SK-N-SH (cell line): ENCODE data around the gene SLC35G6. TPM values are rescaled to one million over a fixed set of nuclear protein-coding genes. Genes with fewer than 3 reads are reported as not detected.

ENCODE experiments used
- CTCF ChIA-PET: fragments of 300-600, 350-600 bp; formaldehyde crosslinking; extraction: SDS; loops from one replicate; lab custom pipeline; 2021; lab: Yijun Ruan, JAX
- POLR2A ChIA-PET: fragments of 350-600 bp; sonication (Branson Sonifier 250); formaldehyde crosslinking; extraction: SDS; loops from one replicate; lab custom pipeline; 2020; ENCODE audit warnings: antibody characterized with exemption, inconsistent platforms; lab: Yijun Ruan, JAX
- DNase-seq: peaks from one replicate; pipeline ENCODE4 v3.0.0; 2012
- H2AFZ ChIP-seq: fragments of 200-600 bp; sonication (generic); 2 replicates; pipeline ENCODE4 v1.8.1; 2016; ENCODE audit warnings: antibody characterized with exemption, mild to moderate bottlenecking, low read depth
- H3F3A ChIP-seq: fragments of 200-600 bp; sonication (generic); replicated peaks from 2 replicates; pipeline ENCODE3; 2016; ENCODE audit warnings: antibody characterized with exemption, mild to moderate bottlenecking; ENCODE audit not compliant: insufficient read depth
- H3K27ac ChIP-seq, 2 experiments: fragments of 200-500 bp in 1 of 2; fragments of 200-600 bp in 1 of 2; sonication (Bioruptor generic) in 1 of 2; sonication (generic), shearing (Covaris generic) in 1 of 2; 2 replicates each; pipeline versions ENCODE4 v1.5.1 to v1.6.1; 2014 to 2016; ENCODE audit warnings: low read depth in 2 of 2, inconsistent platforms in 1 of 2, low read length in 1 of 2, mild to moderate bottlenecking in 1 of 2, mixed read lengths in 1 of 2
- H3K27me3 ChIP-seq: fragments of 200-600 bp; sonication (generic), shearing (Covaris generic); 2 replicates; pipeline ENCODE4 v1.6.1; 2016; ENCODE audit warnings: mixed run types; ENCODE audit not compliant: insufficient read depth
- H3K36me3 ChIP-seq, 2 experiments: fragments of 200-500 bp in 1 of 2; fragments of 200-600 bp in 1 of 2; sonication (Bioruptor generic) in 1 of 2; sonication (generic) in 1 of 2; replicated peaks in 1 of 2; 2 replicates each; pipeline versions ENCODE3 to v1.5.1; 2014 to 2016; ENCODE audit warnings: low read length in 1 of 2, mild to moderate bottlenecking in 1 of 2; ENCODE audit not compliant: insufficient read depth in 2 of 2, control insufficient read depth in 1 of 2
- H3K4me1 ChIP-seq, 2 experiments: fragments of 200-500 bp in 1 of 2; fragments of 200-600 bp in 1 of 2; sonication (Bioruptor generic) in 1 of 2; sonication (generic), shearing (Covaris generic) in 1 of 2; 2 replicates each; pipeline versions ENCODE4 v1.5.1 to v1.6.1; 2014 to 2016; ENCODE audit warnings: low read depth in 1 of 2, low read length in 1 of 2, mixed run types in 1 of 2; ENCODE audit not compliant: insufficient read depth in 2 of 2, control insufficient read depth in 1 of 2
- H3K4me2 ChIP-seq: fragments of 200-600 bp; sonication (generic), shearing (Covaris generic); 2 replicates; pipeline ENCODE4 v1.6.1; 2017; ENCODE audit warnings: mixed run types
- H3K4me3 ChIP-seq, 2 experiments: fragments of 200-500 bp in 1 of 2; fragments of 200-600 bp in 1 of 2; sonication (Bioruptor generic) in 1 of 2; sonication (generic), shearing (Covaris generic) in 1 of 2; 2 replicates each; pipeline versions ENCODE4 v1.5.1 to v1.8.1; 2014 to 2016; ENCODE audit warnings: low read depth in 2 of 2, inconsistent platforms in 1 of 2, low read length in 1 of 2, mild to moderate bottlenecking in 1 of 2, mixed read lengths in 1 of 2, moderate library complexity in 1 of 2
- H3K79me2 ChIP-seq: fragments of 200-600 bp; sonication (generic); 2 replicates; pipeline ENCODE4 v1.8.1; 2017; ENCODE audit warnings: mild to moderate bottlenecking; ENCODE audit not compliant: insufficient read depth
- H3K9ac ChIP-seq: fragments of 200-600 bp; sonication (generic); 2 replicates; pipeline ENCODE4 v1.6.1; 2017; ENCODE audit warnings: mixed run types
- H3K9me2 ChIP-seq: fragments of 200-600 bp; sonication (generic); 2 replicates; pipeline ENCODE4 v1.6.1; 2017; ENCODE audit warnings: mixed run types
- H3K9me3 ChIP-seq: fragments of 200-600 bp; sonication (generic); 2 replicates; pipeline ENCODE4 v1.6.1; 2017; ENCODE audit warnings: mixed run types, mild to moderate bottlenecking, moderate library complexity
- H4K20me1 ChIP-seq: fragments of 200-600 bp; sonication (generic); 2 replicates; pipeline ENCODE4 v1.6.1; 2017; ENCODE audit warnings: mild to moderate bottlenecking, mixed run types; ENCODE audit not compliant: insufficient read depth
- FOSL2 ChIP-seq: IDR thresholded peaks from 2 replicates; pipeline ENCODE4 v1.4.0; 2012; ENCODE audit warnings: low read depth, mild to moderate bottlenecking, moderate library complexity, borderline replicate concordance
- FOXJ3 ChIP-seq: sonication (generic); formaldehyde crosslinking; IDR thresholded peaks from 2 replicates; pipeline ENCODE4 v1.5.1; 2020; ENCODE audit warnings: mild to moderate bottlenecking, missing genetic modification reagents
- MEF2A ChIP-seq: IDR thresholded peaks from 2 replicates; pipeline ENCODE4 v1.4.0; 2012; ENCODE audit warnings: low read depth, borderline replicate concordance
- NRF1 ChIP-seq: IDR thresholded peaks from 2 replicates; pipeline ENCODE4 v1.6.1; 2012; ENCODE audit warnings: low read depth, mild to moderate bottlenecking, low read length
- POLR2AphosphoS5 ChIP-seq: IDR thresholded peaks from 2 replicates; pipeline ENCODE4 v1.6.1; 2012; ENCODE audit warnings: low read depth, low read length
- RCOR1 ChIP-seq: fragments of 150-350 bp; IDR thresholded peaks from 2 replicates; pipeline ENCODE4 v1.6.1; 2017; ENCODE audit warnings: antibody characterized with exemption, low read length
- RXRA ChIP-seq: IDR thresholded peaks from 2 replicates; pipeline ENCODE4 v1.4.0; 2012; ENCODE audit warnings: low read depth, mild to moderate bottlenecking, borderline replicate concordance
- SIN3A ChIP-seq: IDR thresholded peaks from 2 replicates; pipeline ENCODE4 v1.6.1; 2012; ENCODE audit warnings: low read depth, mild to moderate bottlenecking, low read length, moderate library complexity, borderline replicate concordance
- SMC3 ChIP-seq: IDR thresholded peaks from 2 replicates; pipeline ENCODE4 v1.6.1; 2012; ENCODE audit warnings: low read depth, low read length, improper control_type of control experiment
- TEAD4 ChIP-seq: IDR thresholded peaks from 2 replicates; pipeline ENCODE4 v1.4.0; 2012; ENCODE audit warnings: mild to moderate bottlenecking, borderline replicate concordance; ENCODE audit not compliant: insufficient read depth
- USF1 ChIP-seq: IDR thresholded peaks from 2 replicates; pipeline ENCODE4 v1.4.0; 2012; ENCODE audit warnings: low read depth, borderline replicate concordance
- WGBS: methylation state at CpG from one replicate; pipeline ENCODE4 v1.1.6; 2017; ENCODE audit warnings: low lambda C conversion rate; 5-methylcytosine and 5-hydroxymethylcytosine counted together
- polyA plus RNA-seq, 3 experiments: library from polyadenylated mRNA; depleted of rRNA; stranded (reverse); fragments of >200 nt; gene quantifications; 2 replicates each; pipeline ENCODE4 v1.2.3, GENCODE V29; 2012
- TF ChIP-seq, protein P1 (sequence below): fragments of 150-350 bp; IDR thresholded peaks from 2 replicates; pipeline ENCODE4 v1.6.1; 2016; ENCODE audit warnings: mild to moderate bottlenecking, low read depth, low read length
- TF ChIP-seq, protein P2 (sequence below): IDR thresholded peaks from 2 replicates; pipeline ENCODE4 v1.4.0; 2012; ENCODE audit warnings: low read depth, borderline replicate concordance
- TF ChIP-seq, protein P3 (sequence below): IDR thresholded peaks from 2 replicates; pipeline ENCODE4 v1.4.0; 2012; ENCODE audit warnings: low read depth
- TF ChIP-seq, protein P4 (sequence below): fragments of 200-600 bp; sonication (generic); IDR thresholded peaks from 2 replicates; pipeline ENCODE4 v1.6.1; 2017; ENCODE audit warnings: antibody characterized with exemption, mild to moderate bottlenecking, moderate library complexity

Gene SLC35G6
- polyA plus RNA-seq, 1 of the 3 experiments (the other 2 are of a cell fraction) = not detected

- CTCF ChIA-PET = interaction anchor here (1.1 to 1.3 kb wide), 2 partner anchors 98 to 107 kb away, joined by 3 read pairs; no protein-coding TSS in a partner anchor
Observed at GRCh38 chr17:7462474-7463371, 18.5 kb upstream of the SLC35G6 start.

GRCh38 chr17:7463372-7463846 is 17.8 kb upstream of the SLC35G6 start:
- no peak overlapping the region for H3K4me2 ChIP-seq
- no peak for DNase-seq
- 98% methylated on average over 14 of the region's 14 CpGs for WGBS

More at GRCh38 chr17:7462474-7463371, 18.5 kb upstream of the SLC35G6 start:
- no peak for DNase-seq
- H3K4me2 ChIP-seq = no peak overlapping the region
- 97% methylated on average over 23 of the region's 44 CpGs for WGBS
- H3K36me3 ChIP-seq = peaks cover 4 to 33% of the 10 kb centered on the region in 2 experiments
- 0 out of 2 replicates have a peak, but pooled peaks cover 6% of the 10 kb centered on the region for H4K20me1 ChIP-seq
- peaks cover 20% of the 10 kb centered on the region for H3F3A ChIP-seq
- peaks cover 16% of the 10 kb centered on the region for H3K79me2 ChIP-seq
- H3K4me3 ChIP-seq = no peak overlapping the region
- H3K9me2 ChIP-seq = no peaks in the 10 kb centered on the region
- H3K9me3 ChIP-seq = no peaks in the 10 kb centered on the region
- H3K9ac ChIP-seq = no peak overlapping the region
- POLR2A ChIA-PET = no interaction called here
- H3K27me3 ChIP-seq = no peaks in the 10 kb centered on the region
- H3K4me1 ChIP-seq = peaks cover 4 to 12% of the 10 kb centered on the region in 2 experiments; a peak in 1 of 4 replicates
- TF ChIP-seq, protein P1, sequence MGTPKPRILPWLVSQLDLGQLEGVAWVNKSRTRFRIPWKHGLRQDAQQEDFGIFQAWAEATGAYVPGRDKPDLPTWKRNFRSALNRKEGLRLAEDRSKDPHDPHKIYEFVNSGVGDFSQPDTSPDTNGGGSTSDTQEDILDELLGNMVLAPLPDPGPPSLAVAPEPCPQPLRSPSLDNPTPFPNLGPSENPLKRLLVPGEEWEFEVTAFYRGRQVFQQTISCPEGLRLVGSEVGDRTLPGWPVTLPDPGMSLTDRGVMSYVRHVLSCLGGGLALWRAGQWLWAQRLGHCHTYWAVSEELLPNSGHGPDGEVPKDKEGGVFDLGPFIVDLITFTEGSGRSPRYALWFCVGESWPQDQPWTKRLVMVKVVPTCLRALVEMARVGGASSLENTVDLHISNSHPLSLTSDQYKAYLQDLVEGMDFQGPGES = no peak
- H2AFZ ChIP-seq = no peak overlapping the region
- no peak overlapping the region for H3K27ac ChIP-seq

More at GRCh38 chr17:7463372-7463846, 17.8 kb upstream of the SLC35G6 start:
- Histone ChIP-seq H4K20me1 (0 out of 2 replicates have a peak, but pooled peaks cover 7% of the 10 kb centered on the region), H3F3A (peaks cover 16% of the 10 kb centered on the region), H3K79me2 (peaks cover 23% of the 10 kb centered on the region), H2AFZ (no peak overlapping the region), H3K4me1 (peaks cover 4 to 12% of the 10 kb centered on the region in 2 experiments; a peak in 1 of 4 replicates), H3K27ac (no peak overlapping the region), H3K36me3 (peaks cover 4 to 33% of the 10 kb centered on the region in 2 experiments), H3K9me3 (no peaks in the 10 kb centered on the region), H3K27me3 (no peaks in the 10 kb centered on the region), H3K4me3 (no peak overlapping the region), H3K9me2 (no peaks in the 10 kb centered on the region), H3K9ac (no peak overlapping the region)
- POLR2A ChIA-PET = interaction anchor here (0.7 kb wide), 1 partner anchor 16 kb away, joined by 3 read pairs; the partner anchor contains the start of gene ZBTB4
- CTCF ChIA-PET = no interaction called here
- TF ChIP-seq RXRA (no peak), TEAD4 (no peak), USF1 (no peak), MEF2A (no peak), RCOR1 (no peak), FOXJ3 (no peak), FOSL2 (no peak), POLR2AphosphoS5 (no peak), SIN3A (no peak), NRF1 (no peak), SMC3 (no peak)
- TF ChIP-seq, protein P2, sequence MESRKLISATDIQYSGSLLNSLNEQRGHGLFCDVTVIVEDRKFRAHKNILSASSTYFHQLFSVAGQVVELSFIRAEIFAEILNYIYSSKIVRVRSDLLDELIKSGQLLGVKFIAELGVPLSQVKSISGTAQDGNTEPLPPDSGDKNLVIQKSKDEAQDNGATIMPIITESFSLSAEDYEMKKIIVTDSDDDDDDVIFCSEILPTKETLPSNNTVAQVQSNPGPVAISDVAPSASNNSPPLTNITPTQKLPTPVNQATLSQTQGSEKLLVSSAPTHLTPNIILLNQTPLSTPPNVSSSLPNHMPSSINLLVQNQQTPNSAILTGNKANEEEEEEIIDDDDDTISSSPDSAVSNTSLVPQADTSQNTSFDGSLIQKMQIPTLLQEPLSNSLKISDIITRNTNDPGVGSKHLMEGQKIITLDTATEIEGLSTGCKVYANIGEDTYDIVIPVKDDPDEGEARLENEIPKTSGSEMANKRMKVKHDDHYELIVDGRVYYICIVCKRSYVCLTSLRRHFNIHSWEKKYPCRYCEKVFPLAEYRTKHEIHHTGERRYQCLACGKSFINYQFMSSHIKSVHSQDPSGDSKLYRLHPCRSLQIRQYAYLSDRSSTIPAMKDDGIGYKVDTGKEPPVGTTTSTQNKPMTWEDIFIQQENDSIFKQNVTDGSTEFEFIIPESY = no peak
- TF ChIP-seq, protein P3, sequence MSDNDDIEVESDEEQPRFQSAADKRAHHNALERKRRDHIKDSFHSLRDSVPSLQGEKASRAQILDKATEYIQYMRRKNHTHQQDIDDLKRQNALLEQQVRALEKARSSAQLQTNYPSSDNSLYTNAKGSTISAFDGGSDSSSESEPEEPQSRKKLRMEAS = no peak
- TF ChIP-seq, protein P4, sequence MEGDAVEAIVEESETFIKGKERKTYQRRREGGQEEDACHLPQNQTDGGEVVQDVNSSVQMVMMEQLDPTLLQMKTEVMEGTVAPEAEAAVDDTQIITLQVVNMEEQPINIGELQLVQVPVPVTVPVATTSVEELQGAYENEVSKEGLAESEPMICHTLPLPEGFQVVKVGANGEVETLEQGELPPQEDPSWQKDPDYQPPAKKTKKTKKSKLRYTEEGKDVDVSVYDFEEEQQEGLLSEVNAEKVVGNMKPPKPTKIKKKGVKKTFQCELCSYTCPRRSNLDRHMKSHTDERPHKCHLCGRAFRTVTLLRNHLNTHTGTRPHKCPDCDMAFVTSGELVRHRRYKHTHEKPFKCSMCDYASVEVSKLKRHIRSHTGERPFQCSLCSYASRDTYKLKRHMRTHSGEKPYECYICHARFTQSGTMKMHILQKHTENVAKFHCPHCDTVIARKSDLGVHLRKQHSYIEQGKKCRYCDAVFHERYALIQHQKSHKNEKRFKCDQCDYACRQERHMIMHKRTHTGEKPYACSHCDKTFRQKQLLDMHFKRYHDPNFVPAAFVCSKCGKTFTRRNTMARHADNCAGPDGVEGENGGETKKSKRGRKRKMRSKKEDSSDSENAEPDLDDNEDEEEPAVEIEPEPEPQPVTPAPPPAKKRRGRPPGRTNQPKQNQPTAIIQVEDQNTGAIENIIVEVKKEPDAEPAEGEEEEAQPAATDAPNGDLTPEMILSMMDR = no peak
- TF ChIP-seq, protein P1 = no peak
